Heart left ventricle (tissue), 13 donors: Measurements from ENCODE around the gene SLC22A4.

Experiments used
- POLR2A ChIP-seq, 2 donors: fragments of 450-650 bp; IDR thresholded peaks; one replicate each; pipeline ENCODE4 v1.6.1; 2017; ENCODE audit warnings: antibody characterized with exemption in 2 of 2, mild to moderate bottlenecking in 2 of 2, moderate library complexity in 2 of 2
- TF ChIP-seq, protein P1 (sequence below), 12 donors: fragments of 200-600 bp; sonication (generic) in 4 of 12; IDR thresholded peaks; one replicate each; pipeline versions ENCODE4 v1.5.0 to v1.8.0; 2018 to 2022; ENCODE audit warnings: antibody characterized with exemption in 12 of 12, mild to moderate bottlenecking in 5 of 12
- donor health status: ischemic (EF 13 %, LVEDD 7.1; RV severe dilation, severe dysfunction).
- donor health status: DM: no; HTN: yes; CAD: no.
- donor health status: DM: no; HTN: no; CAD: no.
- donor health status: ischemic (EF 25% LVEDD 6.9; RV normal size, moderate dysfunction).
- donor health status: ischemic (EF 25% LVEDD 5.7; RV mildly dilated, moderate dysfunction).
- donor health status: ischemic (EF 35%, LVEDD 5.7; RV mildly dilated, moderate dysfunction).
- donor health status: nonischemic (EF 11% LVEDD 7.7; RV severe dilation, severe dysfunction).
- donor health status: DM: yes; HTN: yes; CAD: no.
- donor health status: PGD.
- donor health status: ischemic (EF 29% LVEDD 5.4; RV normal size, mild dysfunction).
- donor health status: nonischemic (EF 23%, LVEDD 6.1; RV moderate dilation, normal function).

DNA sequence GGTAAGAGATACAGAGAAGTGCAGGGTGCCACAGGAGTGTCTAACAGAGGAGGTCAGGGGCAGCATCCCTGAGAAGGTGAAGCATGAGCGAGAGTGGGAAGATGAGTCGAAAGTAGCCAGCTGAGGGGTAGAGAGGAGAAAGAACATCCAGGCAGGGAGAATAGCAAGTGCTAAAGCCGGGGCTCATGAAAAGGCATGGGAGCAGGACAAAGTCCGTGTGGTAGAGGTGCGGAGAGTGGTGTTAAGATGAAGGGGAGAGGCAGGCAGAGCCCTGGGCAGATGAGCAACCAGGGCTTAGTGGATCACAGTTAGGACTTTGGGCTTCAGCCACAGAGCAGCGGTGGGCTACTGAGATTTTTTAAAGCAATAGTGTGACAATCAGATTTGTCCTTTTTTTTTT, 85.9 kb downstream of the SLC22A4 start:
- no peak for TF ChIP-seq POLR2A (IDR thresholded peaks at IDR 0.05)
- TF ChIP-seq, protein P1, sequence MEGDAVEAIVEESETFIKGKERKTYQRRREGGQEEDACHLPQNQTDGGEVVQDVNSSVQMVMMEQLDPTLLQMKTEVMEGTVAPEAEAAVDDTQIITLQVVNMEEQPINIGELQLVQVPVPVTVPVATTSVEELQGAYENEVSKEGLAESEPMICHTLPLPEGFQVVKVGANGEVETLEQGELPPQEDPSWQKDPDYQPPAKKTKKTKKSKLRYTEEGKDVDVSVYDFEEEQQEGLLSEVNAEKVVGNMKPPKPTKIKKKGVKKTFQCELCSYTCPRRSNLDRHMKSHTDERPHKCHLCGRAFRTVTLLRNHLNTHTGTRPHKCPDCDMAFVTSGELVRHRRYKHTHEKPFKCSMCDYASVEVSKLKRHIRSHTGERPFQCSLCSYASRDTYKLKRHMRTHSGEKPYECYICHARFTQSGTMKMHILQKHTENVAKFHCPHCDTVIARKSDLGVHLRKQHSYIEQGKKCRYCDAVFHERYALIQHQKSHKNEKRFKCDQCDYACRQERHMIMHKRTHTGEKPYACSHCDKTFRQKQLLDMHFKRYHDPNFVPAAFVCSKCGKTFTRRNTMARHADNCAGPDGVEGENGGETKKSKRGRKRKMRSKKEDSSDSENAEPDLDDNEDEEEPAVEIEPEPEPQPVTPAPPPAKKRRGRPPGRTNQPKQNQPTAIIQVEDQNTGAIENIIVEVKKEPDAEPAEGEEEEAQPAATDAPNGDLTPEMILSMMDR (IDR thresholded peaks at IDR 0.05) = no peak
